Mucosa of descending colon (tissue), 3 donors: ENCODE measurements around the gene HIP1. TPM values are rescaled to one million over a fixed set of nuclear protein-coding genes. Genes with fewer than 3 reads are reported as not detected.
A peak's percentile ranks its signal among the peaks of the same experiment; 100 is the strongest.

ENCODE experiments used
- ATAC-seq: fragments of 200-7000 bp; cut with Tn5 transposase; one replicate; pipeline ENCODE4 v1.9.1; 2020; ENCODE audit warnings: mild to moderate bottlenecking, moderate library complexity
- DNase-seq, 3 donors: peaks; one replicate each; pipeline ENCODE4 v3.0.0-alpha.2; 2020
- H3K36me3 ChIP-seq: fragments of 200-600 bp; one replicate; pipeline ENCODE4 v1.8.0; 2021; ENCODE audit warnings: low read depth, mild to moderate bottlenecking
- H3K4me1 ChIP-seq: fragments of 200-600 bp; one replicate; pipeline ENCODE4 v1.8.0; 2021; ENCODE audit warnings: low read depth, mild to moderate bottlenecking
- H3K4me3 ChIP-seq: fragments of 200-600 bp; one replicate; pipeline ENCODE4 v1.8.0; 2021; ENCODE audit warnings: mild to moderate bottlenecking
- H3K9me3 ChIP-seq: fragments of 200-600 bp; one replicate; pipeline ENCODE4 v1.8.0; 2021; ENCODE audit warnings: mild to moderate bottlenecking
- CTCF ChIP-seq: fragments of 200-600 bp; IDR thresholded peaks from one replicate; pipeline ENCODE4 v1.8.0; 2022; ENCODE audit warnings: antibody characterized with exemption, mild to moderate bottlenecking
- intact Hi-C, 2 donors: fragments of 100-400 bp; cut with DNase I in 1 of 2; cut with micrococcal nuclease in 1 of 2; formaldehyde crosslinking; loops; one replicate each; pipeline versions ENCODE4 v1.11.0 to v1.11.1; 2022; cut with DNase I, micrococcal nuclease
- total RNA-seq, 3 donors: library from RNA; stranded (reverse); fragmentation: NEBNext Ultra II Directional in 2 of 3; extraction: Animal tissue kit (Norgen Biotek cat#: 25700) in 2 of 3; gene quantifications; one replicate each; pipeline versions ENCODE4 v1.2.1 to v1.2.4, GENCODE V29; 2021 to 2023
- donor health status: DM: no; HTN: no; CAD: no; lungs with moderate emphysema.
- donor health status: DM: no; HTN: no; CAD: no.
- donor health status: DM: no; HTN: yes; CAD: no.

Gene HIP1
- total RNA-seq, 3 donors from 2014 or later, result 5.7 to 14.2 (median 6.7) TPM

- intact Hi-C loops, result no loop called here
- no peak overlapping the region for H3K4me3 ChIP-seq
- TF ChIP-seq CTCF, result no peak
- DNase-seq (no peak), ATAC-seq (no peak)
- no peaks in the 10 kb centered on the region for H3K36me3 ChIP-seq
- no peaks in the 10 kb centered on the region for H3K4me1 ChIP-seq
- no peaks in the 10 kb centered on the region for H3K9me3 ChIP-seq
Observed at GRCh38 chr7:75654855-75655254, 83.9 kb downstream of the HIP1 start.

GRCh38 chr7:75653651-75654050, 85.1 kb downstream of the HIP1 start:
- Histone ChIP-seq H3K9me3 (no peaks in the 10 kb centered on the region), H3K36me3 (no peaks in the 10 kb centered on the region), H3K4me3 (no peak overlapping the region), H3K4me1 (no peaks in the 10 kb centered on the region)
- no peak for DNase-seq
- ATAC-seq, result no peak
- intact Hi-C loops, result no loop called here
- TF ChIP-seq CTCF, result no peak

- ATAC-seq, result no peak
- no peaks in the 10 kb centered on the region for H3K36me3 ChIP-seq
- TF ChIP-seq CTCF, result no peak
- DNase-seq, result no peak
- intact Hi-C loops, result no loop called here
- H3K4me3 ChIP-seq, result no peak overlapping the region
- H3K9me3 ChIP-seq, result no peaks in the 10 kb centered on the region
- H3K4me1 ChIP-seq, result no peaks in the 10 kb centered on the region
Observed at GRCh38 chr7:75652788-75653187, 86.0 kb downstream of the HIP1 start.

- DNase-seq (peak in 2 of 3 donors; percentile 59 to 70), ATAC-seq (peak; percentile 84)
- no peak overlapping the region for H3K4me3 ChIP-seq
- no peaks in the 10 kb centered on the region for H3K4me1 ChIP-seq
- H3K36me3 ChIP-seq, result no peaks in the 10 kb centered on the region
- intact Hi-C loops, result no loop called here
- TF ChIP-seq CTCF, result no peak
- no peaks in the 10 kb centered on the region for H3K9me3 ChIP-seq
Observed at GRCh38 chr7:75650681-75651080, 88.1 kb downstream of the HIP1 start.

- intact Hi-C loops, result no loop called here
- Histone ChIP-seq H3K4me3 (no peak overlapping the region), H3K36me3 (no peaks in the 10 kb centered on the region), H3K9me3 (no peaks in the 10 kb centered on the region), H3K4me1 (no peaks in the 10 kb centered on the region)
- DNase-seq, result no peak
- TF ChIP-seq CTCF, result no peak
- no peak for ATAC-seq
Observed at GRCh38 chr7:75650062-75650461, 88.7 kb downstream of the HIP1 start.

- Histone ChIP-seq H3K4me3 (no peak overlapping the region), H3K36me3 (no peaks in the 10 kb centered on the region), H3K4me1 (no peaks in the 10 kb centered on the region), H3K9me3 (no peaks in the 10 kb centered on the region)
- ATAC-seq (peak; percentile 50), DNase-seq (no peak)
- TF ChIP-seq CTCF, result no peak
- intact Hi-C loops, result loop anchor here in 1 of 2 donors (10.0 kb wide), 1 partner anchor 115 kb away; no protein-coding TSS in a partner anchor
Observed at GRCh38 chr7:75649462-75649861, 89.3 kb downstream of the HIP1 start.
